HG03064 (cell line): Measurements from ENCODE around the gene STOM.

Source experiments
- ATAC-seq: cut with Tn5 transposase; IDR thresholded peaks from one replicate; pipeline ENCODE4 v1.9.1; 2021; ENCODE audit warnings: low read depth; ENCODE audit not compliant: unreplicated experiment

Gene STOM

DNA sequence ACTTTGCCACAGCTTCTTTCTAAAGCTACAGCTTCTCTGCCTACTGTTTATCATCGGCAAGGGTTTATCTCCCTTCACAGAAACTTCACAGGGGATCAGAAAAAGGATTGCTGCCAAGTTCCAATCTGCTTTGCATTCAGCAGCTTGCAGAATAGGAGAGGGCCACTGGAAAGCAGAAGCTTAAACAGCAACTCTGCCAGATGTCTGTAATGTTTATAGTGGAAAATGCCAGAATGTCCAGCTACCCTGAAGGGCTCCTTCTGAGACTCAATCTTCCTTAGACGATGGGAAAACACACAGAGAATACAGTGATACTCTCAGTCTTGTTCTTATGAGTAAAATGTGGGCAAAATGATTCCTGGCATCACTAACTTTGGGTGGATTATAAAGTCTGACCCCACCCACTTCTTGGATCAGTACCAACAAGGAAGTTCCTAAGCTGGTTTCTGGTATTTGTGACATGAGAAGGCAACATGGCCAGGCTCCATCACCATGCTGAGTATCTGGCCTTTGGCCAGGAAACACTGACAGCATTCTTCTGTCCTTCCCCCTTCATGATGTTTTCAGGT, 19.0 kb downstream of the STOM start:
- ATAC-seq, result no peak

DNA sequence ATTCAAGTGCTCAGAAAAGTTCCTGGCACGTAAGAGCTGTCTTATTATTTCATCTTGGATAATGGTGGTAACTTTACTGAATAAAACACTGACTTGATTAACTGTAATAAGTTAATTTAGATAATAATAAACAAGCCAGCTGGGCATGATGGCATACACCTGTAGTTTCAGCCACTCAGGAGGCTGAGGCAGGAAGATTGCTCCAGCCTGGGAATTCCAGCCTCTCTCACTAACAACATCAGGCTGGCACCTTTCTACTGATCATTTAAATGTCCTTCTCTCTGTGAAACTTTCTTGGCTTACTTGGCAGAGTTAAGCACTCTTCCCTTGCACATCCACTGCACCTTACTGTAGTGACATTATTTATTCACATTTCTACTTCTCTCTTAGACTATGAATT, 20.0 kb downstream of the STOM start:
- no peak for ATAC-seq

DNA sequence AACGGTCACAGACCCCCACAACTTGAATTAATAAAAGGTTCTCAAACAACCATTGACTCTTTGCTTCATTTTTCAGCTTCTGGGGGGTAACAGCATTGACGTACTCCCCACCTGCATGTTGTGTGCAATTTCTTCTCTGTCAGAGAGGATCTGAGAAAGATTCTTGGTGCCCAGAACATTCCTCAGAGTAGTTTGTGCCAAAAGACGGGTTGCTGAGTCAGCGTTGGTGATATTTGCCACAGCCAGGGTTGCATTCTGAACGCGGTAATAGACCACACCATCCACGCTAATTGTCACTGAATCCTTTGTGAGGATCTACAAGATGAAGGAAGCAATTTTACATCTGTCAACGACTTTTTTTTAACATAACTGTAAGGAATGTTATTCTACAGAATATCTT, 21.0 kb downstream of the STOM start:
- no peak for ATAC-seq

DNA sequence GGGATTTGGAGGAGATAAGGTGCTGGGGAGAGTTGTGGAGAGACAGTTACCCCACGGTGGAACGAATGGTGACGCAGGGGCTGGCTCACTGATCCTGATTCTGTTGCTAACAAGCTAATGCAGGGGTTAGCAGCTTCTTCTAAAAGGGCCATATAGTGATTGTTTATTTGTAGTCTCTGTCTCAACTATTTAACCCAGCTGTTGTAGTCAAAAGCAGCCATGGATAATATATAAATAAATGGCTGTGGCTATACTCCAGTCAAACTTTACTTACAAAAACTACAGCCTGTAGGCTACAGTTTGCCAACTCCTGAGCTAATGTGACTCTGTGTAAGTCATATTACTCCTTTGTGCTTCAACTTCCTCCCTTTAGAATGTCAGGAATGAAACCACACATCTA, 21.8 kb downstream of the STOM start:
- ATAC-seq, result no peak

DNA sequence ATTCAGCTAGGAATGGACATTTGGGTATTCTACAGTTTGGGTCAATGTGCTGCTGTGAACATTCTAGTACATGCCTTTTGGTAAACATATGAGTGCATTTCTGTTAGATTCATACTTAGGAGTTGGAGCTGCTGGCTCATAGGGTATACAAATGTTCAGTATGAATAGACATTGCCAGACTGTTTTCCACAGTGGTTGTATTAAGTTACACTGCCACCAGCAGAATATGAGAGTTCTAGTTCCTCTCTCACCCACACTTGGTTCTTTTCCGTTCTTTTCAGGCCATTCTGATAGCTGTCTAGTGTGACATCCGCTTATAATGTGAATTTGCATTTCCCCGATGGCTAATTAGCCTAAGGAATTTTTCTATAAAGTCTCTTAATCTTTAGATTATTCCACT, 25.0 kb downstream of the STOM start:
- ATAC-seq, result no peak

DNA sequence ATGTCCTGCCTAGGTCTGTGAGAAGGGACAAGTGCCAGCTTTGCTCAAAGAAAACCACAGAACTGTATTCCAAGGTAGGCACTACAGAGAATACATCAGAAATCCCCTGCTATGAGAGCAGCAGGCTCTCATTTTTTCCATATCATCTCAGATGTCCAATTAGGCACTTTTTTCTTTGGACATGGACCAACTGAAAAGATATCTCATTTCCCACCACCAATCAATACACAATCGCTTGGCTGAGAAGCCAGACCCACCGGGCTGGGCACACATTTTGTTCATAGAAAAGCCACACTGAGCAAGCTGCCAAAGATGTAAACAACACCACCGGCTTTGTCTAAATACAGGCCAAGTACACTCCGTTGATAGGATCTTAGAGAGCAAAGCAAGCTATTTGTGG, 25.9 kb downstream of the STOM start:
- ATAC-seq, result no peak

DNA sequence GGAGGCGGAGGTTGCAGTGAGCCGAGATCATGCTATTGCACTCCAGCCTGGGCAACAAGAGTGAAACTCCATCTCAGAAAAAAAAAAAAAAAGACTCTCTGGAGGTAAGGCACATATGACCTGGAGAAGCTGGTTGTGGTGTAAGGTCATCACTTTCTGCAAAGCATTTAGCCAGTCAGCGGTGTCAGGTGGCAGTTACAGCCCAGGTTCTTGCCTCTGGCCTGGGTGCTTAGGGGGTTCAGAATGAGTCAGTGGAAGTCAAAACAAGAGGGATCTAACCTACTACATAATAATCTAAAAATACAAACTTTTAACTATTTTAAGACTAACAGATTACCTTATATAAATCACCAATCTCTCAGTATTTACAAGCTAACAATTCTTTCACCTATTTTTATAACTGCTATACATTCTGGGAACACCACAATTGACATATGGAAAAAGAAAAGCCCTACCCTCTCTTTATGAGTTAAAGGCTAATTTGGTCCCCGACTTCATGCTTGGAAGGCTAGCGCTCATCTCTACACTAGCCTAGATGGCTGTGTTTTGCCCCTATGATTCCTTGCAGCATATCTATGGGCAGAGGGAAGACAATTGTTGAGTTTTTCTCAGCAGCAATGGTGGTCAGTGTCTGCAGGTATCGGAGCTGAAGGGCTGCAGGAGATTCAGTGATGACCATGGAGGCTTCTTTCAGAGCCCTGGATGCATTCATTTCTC, 29.2 kb downstream of the STOM start:
- ATAC-seq, result peak; percentile 84

DNA sequence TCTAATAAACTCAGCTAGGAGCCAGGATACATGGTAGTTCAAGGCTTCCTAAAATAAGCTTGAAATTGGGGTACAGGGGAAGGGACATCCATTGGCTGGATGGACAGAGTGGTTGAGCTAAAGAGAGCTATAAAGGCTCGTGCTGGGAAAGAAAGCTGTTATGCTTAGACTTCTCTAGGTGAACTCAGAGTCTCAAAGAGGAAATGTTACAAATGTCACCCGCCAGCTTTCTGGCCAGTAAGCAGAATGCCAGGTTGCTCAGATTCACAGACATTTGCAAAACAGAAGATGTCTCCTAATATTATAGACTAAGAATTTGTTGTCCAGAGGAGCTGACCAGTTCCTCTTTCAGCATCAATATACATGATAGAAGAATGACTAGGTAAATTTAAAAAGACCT, 30.6 kb downstream of the STOM start:
- ATAC-seq, result no peak

DNA sequence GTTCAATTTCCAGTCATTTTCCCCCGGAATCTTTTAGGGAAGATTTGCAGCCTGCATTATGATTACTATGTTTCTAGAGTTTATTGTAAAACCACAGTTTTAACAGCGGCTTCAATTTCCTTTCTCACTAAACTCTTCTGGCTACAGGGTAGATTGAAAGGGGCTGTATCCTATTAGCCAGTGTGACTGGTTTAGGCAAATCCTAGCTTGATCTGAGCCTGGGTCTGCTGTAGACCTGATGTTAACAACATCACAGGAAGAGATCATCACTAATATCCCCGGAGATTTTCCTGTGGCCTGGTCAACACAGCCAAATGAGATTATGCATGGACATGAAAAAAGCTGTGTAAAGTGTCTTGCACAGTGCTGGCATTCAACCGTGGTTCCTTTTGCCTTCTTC, 33.4 kb downstream of the STOM start:
- ATAC-seq, result no peak

DNA sequence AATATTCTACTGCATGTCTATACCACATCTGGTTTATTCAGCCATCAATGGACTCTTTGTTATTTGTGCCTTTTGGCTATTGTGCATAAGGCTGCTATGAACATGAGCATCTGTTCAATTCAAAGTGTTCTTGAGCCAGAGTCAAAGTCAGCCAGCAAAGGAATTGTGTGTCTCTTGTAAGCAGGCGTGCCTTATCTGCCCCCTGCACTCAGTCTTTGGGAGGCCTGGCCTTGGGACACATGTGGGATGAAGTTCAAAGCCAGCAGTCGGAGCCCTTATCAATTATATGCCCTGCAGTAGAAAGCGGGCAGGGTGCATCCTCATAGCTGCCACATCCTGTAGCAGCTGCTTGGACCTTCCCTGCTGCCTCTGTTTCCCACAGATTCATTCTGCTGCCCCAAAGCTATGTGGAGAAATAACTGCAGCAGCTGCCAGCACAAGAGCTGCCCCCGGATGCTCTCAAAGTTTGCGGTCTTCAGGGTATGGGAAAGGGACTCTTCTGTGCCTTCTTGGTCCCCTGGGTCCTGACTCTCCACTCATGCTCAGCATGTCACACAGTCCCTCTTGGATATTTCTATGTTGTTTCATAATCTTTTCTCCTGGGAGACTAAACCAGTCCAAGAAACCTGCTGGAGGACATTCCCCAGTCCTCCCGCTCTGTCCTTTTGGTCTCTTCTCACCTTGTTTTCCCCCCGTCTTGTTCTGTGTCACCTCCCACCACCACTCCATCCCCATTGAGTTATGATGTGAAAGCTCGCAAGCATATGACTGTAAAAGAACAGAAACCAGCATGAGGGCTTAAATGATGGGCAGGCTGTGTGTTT, 35.9 kb downstream of the STOM start:
- no peak for ATAC-seq

DNA sequence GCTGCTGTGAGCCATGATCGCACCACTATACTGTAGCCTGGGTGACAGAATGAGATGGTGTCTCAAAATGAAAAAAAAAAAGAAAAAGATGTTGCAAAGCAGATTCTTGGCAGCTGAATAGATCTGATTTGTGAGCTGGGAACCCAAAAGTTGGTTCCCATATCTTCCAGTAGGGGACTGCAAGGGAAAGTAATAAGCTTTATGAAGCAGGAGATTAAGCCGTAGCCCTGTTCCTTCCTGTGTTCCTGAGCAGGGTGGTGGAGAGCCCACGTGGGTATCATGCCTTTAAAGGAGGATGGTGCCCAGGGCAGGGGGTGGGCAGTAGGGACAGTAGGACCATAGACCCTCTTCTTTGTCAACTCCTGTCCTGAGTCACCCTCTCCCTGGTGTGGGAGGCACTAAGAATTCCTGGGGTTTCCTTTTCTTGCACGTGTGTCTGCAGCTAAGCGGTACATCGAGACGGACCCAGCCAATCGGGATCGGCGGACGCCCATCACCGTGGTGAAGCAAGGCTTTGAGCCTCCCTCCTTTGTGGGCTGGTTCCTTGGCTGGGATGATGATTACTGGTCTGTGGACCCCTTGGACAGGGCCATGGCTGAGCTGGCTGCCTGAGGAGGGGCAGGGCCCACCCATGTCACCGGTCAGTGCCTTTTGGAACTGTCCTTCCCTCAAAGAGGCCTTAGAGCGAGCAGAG, 37.9 kb downstream of the STOM start:
- no peak for ATAC-seq

DNA sequence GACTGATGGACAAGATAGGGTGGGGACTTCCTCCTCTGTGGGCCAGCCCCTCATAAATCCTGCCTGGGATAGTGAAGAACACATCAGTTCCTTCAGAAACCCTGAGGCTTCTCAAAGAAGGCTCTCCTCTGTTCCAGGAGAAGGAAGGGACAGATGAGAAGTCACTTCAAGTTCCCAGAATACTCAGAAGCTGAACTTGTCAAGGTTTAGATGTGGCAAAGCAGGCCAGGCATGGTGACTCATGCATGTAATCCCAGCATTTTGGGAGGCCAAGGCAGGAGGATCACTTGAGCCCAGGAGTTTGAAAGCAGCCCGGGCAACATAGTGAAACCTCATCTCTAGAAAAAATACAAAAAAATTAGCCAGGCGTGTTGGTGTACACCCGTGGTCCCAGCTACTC, 38.5 kb downstream of the STOM start:
- ATAC-seq, result no peak

DNA sequence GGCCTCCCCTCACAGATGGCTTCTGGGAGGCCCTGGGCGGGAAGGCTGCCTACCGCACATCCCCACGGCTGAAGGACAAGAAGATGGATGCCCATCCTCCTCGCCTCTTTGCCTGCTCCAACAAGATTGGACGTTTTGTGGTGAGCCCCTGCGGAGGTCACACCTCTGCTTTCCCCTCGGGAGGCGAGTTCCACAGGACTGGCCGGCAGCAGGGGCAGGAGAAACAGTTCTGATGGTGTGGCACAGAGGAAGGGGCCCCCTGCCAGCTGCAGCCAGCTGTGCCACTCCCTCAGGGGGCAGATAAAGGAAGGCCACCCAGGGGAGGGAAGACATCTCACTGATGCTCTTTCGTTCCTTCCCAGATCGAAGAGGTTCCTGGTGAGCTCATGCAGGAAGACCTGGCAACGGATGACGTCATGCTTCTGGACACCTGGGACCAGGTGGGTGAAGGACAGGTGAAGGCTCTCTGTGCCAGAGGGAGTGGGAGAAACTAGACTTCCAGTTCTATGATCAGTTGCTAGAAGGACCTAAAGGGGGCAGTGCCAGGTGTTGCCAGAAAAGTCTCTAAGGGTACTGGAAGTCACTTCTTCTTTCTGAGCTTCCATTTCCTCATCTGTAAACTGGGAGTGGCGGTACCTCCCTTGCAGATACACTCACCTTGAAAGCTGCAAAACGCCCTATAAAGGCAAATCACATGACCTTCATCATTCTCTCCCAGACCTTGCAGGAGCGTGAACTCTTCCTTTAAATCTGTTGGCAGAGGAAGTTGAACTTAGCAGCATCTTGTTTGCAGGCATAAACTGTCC, 41.0 kb downstream of the STOM start:
- no peak for ATAC-seq

DNA sequence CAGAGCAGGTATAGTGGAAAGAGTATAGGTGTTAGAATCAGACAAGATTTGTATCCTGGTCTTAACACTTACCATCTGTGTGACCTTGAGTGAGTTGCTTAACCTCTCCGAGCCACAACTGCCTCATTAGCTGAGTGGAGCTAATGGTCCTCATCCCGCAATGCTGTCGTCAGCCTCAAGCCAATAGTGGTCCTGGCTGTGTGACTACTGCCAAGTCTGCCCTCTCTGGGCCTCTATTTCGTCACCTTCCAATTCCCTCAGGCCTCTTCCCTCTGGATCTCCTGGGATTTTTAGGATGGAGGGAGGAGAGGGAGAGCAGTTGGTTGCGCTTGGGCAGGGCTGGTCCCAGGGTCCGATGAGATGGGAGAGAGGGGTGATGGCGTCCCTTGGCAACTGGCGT, 41.6 kb downstream of the STOM start:
- no peak for ATAC-seq

DNA sequence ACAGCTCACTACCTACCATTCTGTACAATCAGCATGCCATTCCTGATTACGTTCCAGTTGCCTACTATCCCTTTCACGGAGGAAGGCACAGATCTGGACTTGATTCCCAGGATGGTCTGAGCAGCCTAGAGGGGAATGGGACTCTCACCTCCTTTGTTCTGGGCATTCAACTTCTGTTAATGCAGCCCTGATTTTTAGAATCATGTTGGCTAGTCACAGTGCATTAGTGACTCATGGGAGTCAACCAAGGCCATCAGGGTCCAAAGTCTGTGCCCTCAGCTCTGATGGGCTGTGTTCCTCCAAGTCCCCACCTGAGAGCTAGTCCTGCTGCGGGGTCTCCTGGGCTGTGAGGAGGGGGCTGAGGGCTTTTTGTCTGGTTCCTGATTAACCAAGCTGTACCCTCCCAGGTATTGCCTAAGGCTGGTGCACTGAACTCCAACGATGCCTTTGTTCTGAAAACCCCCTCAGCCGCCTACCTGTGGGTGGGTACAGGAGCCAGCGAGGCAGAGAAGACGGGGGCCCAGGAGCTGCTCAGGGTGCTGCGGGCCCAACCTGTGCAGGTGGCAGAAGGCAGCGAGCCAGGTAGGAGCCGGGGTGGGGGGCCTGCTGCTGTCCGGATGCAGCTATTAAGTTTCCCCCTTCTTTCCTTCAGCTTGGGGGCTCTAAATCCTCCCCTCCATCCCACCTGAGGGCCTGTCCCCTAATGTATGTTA, 43.0 kb downstream of the STOM start:
- no peak for ATAC-seq

DNA sequence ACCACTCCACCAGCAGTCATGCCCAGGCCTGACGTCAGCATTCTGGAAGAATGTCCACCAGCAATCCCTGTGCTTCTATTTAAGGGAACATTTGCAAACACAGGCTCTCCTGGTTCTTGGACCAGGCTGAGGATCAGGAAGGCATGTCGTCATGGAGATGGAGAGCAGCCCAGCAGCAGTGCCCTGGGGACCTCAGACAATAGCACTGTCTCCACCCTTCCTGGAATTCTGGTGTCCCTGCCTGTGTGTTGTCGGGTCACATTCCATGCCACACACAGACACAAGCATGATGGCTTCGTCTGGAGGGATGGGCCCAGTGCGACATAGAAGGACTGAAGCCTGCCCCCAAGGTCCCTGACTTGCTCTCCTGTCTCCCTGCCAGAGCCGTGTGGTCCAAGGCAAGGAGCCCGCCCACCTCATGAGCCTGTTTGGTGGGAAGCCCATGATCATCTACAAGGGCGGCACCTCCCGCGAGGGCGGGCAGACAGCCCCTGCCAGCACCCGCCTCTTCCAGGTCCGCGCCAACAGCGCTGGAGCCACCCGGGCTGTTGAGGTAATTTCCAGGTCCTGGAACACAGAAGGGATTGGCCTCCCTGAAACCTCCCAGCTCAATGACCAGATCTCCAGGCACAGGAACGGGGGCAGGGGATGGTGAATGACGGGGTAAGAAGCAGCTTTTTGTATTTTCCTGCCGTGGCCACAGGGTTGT, 43.8 kb downstream of the STOM start:
- no peak for ATAC-seq

DNA sequence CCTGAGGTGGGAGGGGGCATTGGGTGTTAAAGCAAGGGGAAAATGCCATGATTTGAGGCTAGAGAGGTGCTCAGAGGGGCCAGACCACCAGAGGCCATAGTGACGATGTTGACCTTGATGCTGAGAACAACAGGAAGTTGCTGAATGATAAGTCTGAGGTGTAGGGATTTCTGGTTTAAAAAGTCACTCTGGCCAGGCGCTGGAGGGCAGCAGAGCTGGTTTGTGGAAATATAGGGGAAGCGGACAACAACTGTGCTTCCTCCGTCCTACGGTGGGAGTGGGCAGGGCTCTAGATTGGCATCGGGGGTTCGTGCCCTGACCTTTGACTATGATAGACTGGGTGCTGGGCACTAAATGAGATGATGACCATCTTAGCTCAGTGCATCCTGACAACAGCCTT, 44.7 kb downstream of the STOM start:
- ATAC-seq, result no peak

DNA sequence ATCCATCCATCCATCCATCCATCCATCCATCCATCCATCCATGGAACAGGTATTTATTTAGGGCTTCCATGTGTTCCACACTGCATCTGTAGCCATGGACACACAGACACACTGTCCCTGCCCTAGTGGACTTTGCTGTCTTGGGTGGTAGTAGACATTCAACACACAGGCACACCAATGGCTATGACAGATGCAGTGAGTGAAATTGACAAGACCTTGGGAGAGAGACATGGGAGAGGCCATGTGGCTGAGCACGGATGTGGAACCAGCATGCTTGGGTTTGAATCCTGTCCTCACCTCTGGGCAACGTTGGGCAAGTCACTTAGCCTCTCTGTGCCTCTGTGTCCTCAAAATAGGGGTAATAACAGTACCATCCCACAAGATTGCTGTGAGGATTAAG, 45.3 kb downstream of the STOM start:
- no peak for ATAC-seq

DNA sequence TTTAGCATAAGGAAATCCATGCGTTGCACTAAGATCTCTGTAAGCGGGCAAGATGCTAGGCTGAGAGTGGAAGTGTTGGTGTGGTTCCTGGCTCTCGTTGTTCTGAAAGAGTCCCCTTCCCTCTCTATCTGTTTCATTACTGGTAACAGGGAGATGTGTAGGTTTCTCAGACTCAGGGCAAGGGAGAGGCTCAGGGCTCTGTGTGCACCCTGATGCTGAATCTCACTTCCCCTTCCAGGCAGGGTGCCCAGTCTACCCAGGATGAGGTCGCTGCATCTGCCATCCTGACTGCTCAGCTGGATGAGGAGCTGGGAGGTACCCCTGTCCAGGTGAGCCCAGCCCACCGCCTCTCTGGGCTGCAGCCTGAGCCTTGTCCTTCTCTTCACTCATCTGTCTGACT, 45.7 kb downstream of the STOM start:
- no peak for ATAC-seq
